NCI-H446 treated with DMSO at 0.1 percent for 48 hours (cell line): Measurements from ENCODE around the gene TEDC1.
A peak's percentile ranks its signal among the peaks of the same experiment; 100 is the strongest.

ENCODE experiments used
- DNase-seq: peaks from one replicate; lab custom pipeline; 2025; lab: John Stamatoyannopoulos, UW

The TEDC1 gene

GRCh38 chr14:105474483-105475268 lies 16.4 kb upstream of the TEDC1 start, which contains the start of gene CRIP2:
Gene CRIP2 (plus strand): TSS chr14:105474821. CDS start chr14:105474863, 42 bp downstream.
- DNase-seq: no peak

- peak; percentile 42 for DNase-seq
Measured at GRCh38 chr14:105475269-105476096, 15.6 kb upstream of the TEDC1 start.

- DNase-seq: no peak
Measured at GRCh38 chr14:105476097-105476830, 14.8 kb upstream of the TEDC1 start.

- no peak for DNase-seq
Measured at GRCh38 chr14:105476831-105477659, 14.0 kb upstream of the TEDC1 start.

- DNase-seq: no peak
Measured at GRCh38 chr14:105477660-105478397, 13.2 kb upstream of the TEDC1 start.

- no peak for DNase-seq
Measured at GRCh38 chr14:105478398-105479251, 12.4 kb upstream of the TEDC1 start.

GRCh38 chr14:105479431-105480158 lies 11.5 kb upstream of the TEDC1 start:
- no peak for DNase-seq

- no peak for DNase-seq
Measured at GRCh38 chr14:105480199-105480746, 10.8 kb upstream of the TEDC1 start.

GRCh38 chr14:105480807-105481801 lies 9.9 kb upstream of the TEDC1 start:
- DNase-seq: peak; percentile 90

- peak; percentile 85 for DNase-seq
Measured at GRCh38 chr14:105481886-105482457, 9.1 kb upstream of the TEDC1 start.

- DNase-seq: no peak
Measured at GRCh38 chr14:105482486-105483110, 8.4 kb upstream of the TEDC1 start.

GRCh38 chr14:105483300-105484068 lies 7.6 kb upstream of the TEDC1 start:
- no peak for DNase-seq

GRCh38 chr14:105484069-105484996 lies 6.7 kb upstream of the TEDC1 start:
- no peak for DNase-seq

GRCh38 chr14:105484997-105485393 lies 6.1 kb upstream of the TEDC1 start:
- no peak for DNase-seq

GRCh38 chr14:105485739-105486162 lies 5.3 kb upstream of the TEDC1 start:
- DNase-seq: no peak
